ENCODE measurements around the gene THOC7. TPM values are rescaled to one million over a fixed set of nuclear protein-coding genes. Genes with fewer than 3 reads are reported as not detected.
A peak's percentile ranks its signal among the peaks of the same experiment; 100 is the strongest.

The THOC7 gene
- total RNA-seq, result 10 to 100 TPM; 88.9 to 91.7 TPM

- H3K9me3 Mint-ChIP-seq (ENCODE audit: insufficient read depth), result no peaks in the 10 kb centered on the region
- no peaks in the 10 kb centered on the region for H3K27me3 Mint-ChIP-seq (ENCODE audit: low read depth)
- H3K4me1 Mint-ChIP-seq (ENCODE audit: low read depth), result peaks cover 44% of the 10 kb centered on the region
- ATAC-seq (peak; percentile 82), DNase-seq (peak; percentile 75)
- peak within 1 kb of the TSS; percentile 95 for H3K27ac Mint-ChIP-seq
- CTCF ChIA-PET, result no interaction called here
- peaks cover 30% of the 10 kb centered on the region for H3K36me3 Mint-ChIP-seq (ENCODE audit: low read depth)
- peak within 1 kb of the TSS; percentile 94 for H3K4me3 Mint-ChIP-seq
- POLR2A ChIA-PET, result interaction anchor here (1.0 to 1.7 kb wide), 2 partner anchors 48 to 105 kb away, joined by 5 read pairs; partner anchors contain the start of gene SCAANT1
These were observed at the start of gene THOC7, which contains the start of gene ATXN7 for GRCh38 chr3:63863150-63864007. Gene THOC7, minus strand, starts transcription at chr3:63863805. Its CDS starts 15 bp downstream, at chr3:63863790. Gene ATXN7, plus strand, starts transcription at chr3:63863867. Its CDS starts 48,732 bp downstream, at chr3:63912599.

- Mint-ChIP-seq H3K27ac (peak overlapping the region; percentile 92), H3K4me3 (peak overlapping the region; percentile 88), H3K9me3 (ENCODE audit: insufficient read depth) (no peaks in the 10 kb centered on the region), H3K4me1 (ENCODE audit: low read depth) (peaks cover 53% of the 10 kb centered on the region), H3K36me3 (ENCODE audit: low read depth) (peaks cover 44% of the 10 kb centered on the region), H3K27me3 (ENCODE audit: low read depth) (no peaks in the 10 kb centered on the region)
- DNase-seq (peak; percentile 51), ATAC-seq (peak; percentile 22)
- CTCF ChIA-PET, result interaction anchor here (1.4 to 3.6 kb wide), 2 partner anchors 55 to 111 kb away, joined by 3 to 15 read pairs; partner anchors contain the start of gene PSMD6
- POLR2A ChIA-PET, result interaction anchor here (0.6 to 1.8 kb wide), 3 partner anchors 15 to 55 kb away, joined by 3 to 9 read pairs (median 4); no protein-coding TSS in a partner anchor
These were observed 49.4 kb upstream of the THOC7 start for GRCh38 chr3:63912768-63913588.

GRCh38 chr3:63911873-63912767 is 48.5 kb upstream of the THOC7 start, which contains the start of gene SCAANT1:
Gene SCAANT1, minus strand, starts transcription at chr3:63912383.
- peak within 1 kb of the TSS; percentile 94 for H3K27ac Mint-ChIP-seq
- POLR2A ChIA-PET, result interaction anchor here (0.6 to 1.8 kb wide), 7 partner anchors 16 to 66 kb away, joined by 3 to 9 read pairs (median 4); partner anchors contain the start of genes ATXN7 and THOC7
- CTCF ChIA-PET, result interaction anchor here (0.7 to 3.6 kb wide), 5 partner anchors 14 to 111 kb away, joined by 3 to 15 read pairs (median 4); partner anchors contain the start of gene PSMD6
- H3K36me3 Mint-ChIP-seq (ENCODE audit: low read depth), result peaks cover 35% of the 10 kb centered on the region
- ATAC-seq, result peak; percentile 80
- peak within 1 kb of the TSS; percentile 88 for H3K4me3 Mint-ChIP-seq
- peaks cover 47% of the 10 kb centered on the region for H3K4me1 Mint-ChIP-seq (ENCODE audit: low read depth)
- H3K27me3 Mint-ChIP-seq (ENCODE audit: low read depth), result no peaks in the 10 kb centered on the region
- peak; percentile 84 for DNase-seq
- H3K9me3 Mint-ChIP-seq (ENCODE audit: insufficient read depth), result no peaks in the 10 kb centered on the region

GRCh38 chr3:63911509-63911872 is 47.9 kb upstream of the THOC7 start:
- peak overlapping the region; percentile 82 for H3K4me3 Mint-ChIP-seq
- no peaks in the 10 kb centered on the region for H3K9me3 Mint-ChIP-seq (ENCODE audit: insufficient read depth)
- H3K27me3 Mint-ChIP-seq (ENCODE audit: low read depth), result no peaks in the 10 kb centered on the region
- H3K36me3 Mint-ChIP-seq (ENCODE audit: low read depth), result peaks cover 31% of the 10 kb centered on the region
- peaks cover 45% of the 10 kb centered on the region for H3K4me1 Mint-ChIP-seq (ENCODE audit: low read depth)
- POLR2A ChIA-PET, result interaction anchor here (1.0 to 1.8 kb wide), 5 partner anchors 17 to 67 kb away, joined by 4 to 9 read pairs (median 5); partner anchors contain the start of genes ATXN7 and THOC7
- CTCF ChIA-PET, result interaction anchor here (0.7 to 3.6 kb wide), 6 partner anchors 14 to 112 kb away, joined by 3 to 15 read pairs (median 4); partner anchors contain the start of gene PSMD6
- DNase-seq (no peak), ATAC-seq (no peak)
- peak overlapping the region; percentile 94 for H3K27ac Mint-ChIP-seq

- H3K36me3 Mint-ChIP-seq (ENCODE audit: low read depth), result peaks cover 29% of the 10 kb centered on the region
- DNase-seq, result peak; percentile 24
- POLR2A ChIA-PET, result interaction anchor here (1.4 to 1.8 kb wide), 2 partner anchors 17 to 68 kb away, joined by 5 to 9 read pairs; no protein-coding TSS in a partner anchor
- peaks cover 42% of the 10 kb centered on the region for H3K4me1 Mint-ChIP-seq (ENCODE audit: low read depth)
- H3K4me3 Mint-ChIP-seq, result peak overlapping the region; percentile 82
- H3K27ac Mint-ChIP-seq, result peak overlapping the region; percentile 94
- ATAC-seq, result no peak
- CTCF ChIA-PET, result interaction anchor here (1.0 to 3.6 kb wide), 4 partner anchors 13 to 113 kb away, joined by 3 to 15 read pairs (median 4); partner anchors contain the start of gene PSMD6
- no peaks in the 10 kb centered on the region for H3K27me3 Mint-ChIP-seq (ENCODE audit: low read depth)
- H3K9me3 Mint-ChIP-seq (ENCODE audit: insufficient read depth), result no peaks in the 10 kb centered on the region
These were observed 47.3 kb upstream of the THOC7 start for GRCh38 chr3:63910891-63911290.

- no peaks in the 10 kb centered on the region for H3K9me3 Mint-ChIP-seq (ENCODE audit: insufficient read depth)
- peaks cover 23% of the 10 kb centered on the region for H3K36me3 Mint-ChIP-seq (ENCODE audit: low read depth)
- no peak overlapping the region for H3K27ac Mint-ChIP-seq
- no peak for ATAC-seq
- H3K4me1 Mint-ChIP-seq (ENCODE audit: low read depth), result peaks cover 40% of the 10 kb centered on the region
- POLR2A ChIA-PET, result no interaction called here
- CTCF ChIA-PET, result interaction anchor here (1.3 to 3.6 kb wide), 3 partner anchors 15 to 113 kb away, joined by 3 to 15 read pairs (median 5); partner anchors contain the start of gene PSMD6
- no peak overlapping the region for H3K4me3 Mint-ChIP-seq
- no peaks in the 10 kb centered on the region for H3K27me3 Mint-ChIP-seq (ENCODE audit: low read depth)
- no peak for DNase-seq
These were observed 46.4 kb upstream of the THOC7 start for GRCh38 chr3:63910001-63910400.

GRCh38 chr3:63909431-63909830 is 45.8 kb upstream of the THOC7 start:
- peaks cover 34% of the 10 kb centered on the region for H3K4me1 Mint-ChIP-seq (ENCODE audit: low read depth)
- H3K36me3 Mint-ChIP-seq (ENCODE audit: low read depth), result peaks cover 22% of the 10 kb centered on the region
- H3K9me3 Mint-ChIP-seq (ENCODE audit: insufficient read depth), result no peaks in the 10 kb centered on the region
- POLR2A ChIA-PET, result no interaction called here
- no peaks in the 10 kb centered on the region for H3K27me3 Mint-ChIP-seq (ENCODE audit: low read depth)
- CTCF ChIA-PET, result interaction anchor here (1.3 to 3.6 kb wide), 3 partner anchors 14 to 114 kb away, joined by 3 to 15 read pairs (median 5); partner anchors contain the start of gene PSMD6
- ATAC-seq, result no peak
- DNase-seq, result no peak
- H3K27ac Mint-ChIP-seq, result no peak overlapping the region
- H3K4me3 Mint-ChIP-seq, result no peak overlapping the region

- H3K4me1 Mint-ChIP-seq (ENCODE audit: low read depth), result peaks cover 27% of the 10 kb centered on the region
- ChIA-PET CTCF (interaction anchor here (1.7 kb wide), 1 partner anchor 53 kb away, joined by 5 read pairs; no protein-coding TSS in a partner anchor), POLR2A (no interaction called here)
- H3K27ac Mint-ChIP-seq, result no peak overlapping the region
- DNase-seq, result no peak
- H3K9me3 Mint-ChIP-seq (ENCODE audit: insufficient read depth), result no peaks in the 10 kb centered on the region
- no peak for ATAC-seq
- H3K36me3 Mint-ChIP-seq (ENCODE audit: low read depth), result peaks cover 18% of the 10 kb centered on the region
- H3K4me3 Mint-ChIP-seq, result no peak overlapping the region
- no peaks in the 10 kb centered on the region for H3K27me3 Mint-ChIP-seq (ENCODE audit: low read depth)
These were observed 45.2 kb upstream of the THOC7 start for GRCh38 chr3:63908776-63909175.

- H3K27me3 Mint-ChIP-seq (ENCODE audit: low read depth), result no peaks in the 10 kb centered on the region
- ChIA-PET CTCF (no interaction called here), POLR2A (no interaction called here)
- peaks cover 12% of the 10 kb centered on the region for H3K36me3 Mint-ChIP-seq (ENCODE audit: low read depth)
- DNase-seq (no peak), ATAC-seq (no peak)
- no peak overlapping the region for H3K4me3 Mint-ChIP-seq
- H3K27ac Mint-ChIP-seq, result no peak overlapping the region
- no peaks in the 10 kb centered on the region for H3K9me3 Mint-ChIP-seq (ENCODE audit: insufficient read depth)
- H3K4me1 Mint-ChIP-seq (ENCODE audit: low read depth), result peaks cover 22% of the 10 kb centered on the region
These were observed 44.6 kb upstream of the THOC7 start for GRCh38 chr3:63908081-63908736.
